ENCODE data around the gene LPP.

- TF ChIP-seq MAX (IDR thresholded peaks at IDR 0.05) (no peak), PRDM15 (CRISPR knock-in tag; IDR thresholded peaks at IDR 0.05) (no peak), CEBPZ (IDR thresholded peaks at IDR 0.05; ENCODE audit: low read length) (no peak), ZNF30 (CRISPR knock-in tag; IDR thresholded peaks at IDR 0.05) (no peak), PATZ1 (CRISPR knock-in tag; IDR thresholded peaks at IDR 0.05) (no peak), ATF1 (CRISPR knock-in tag; IDR thresholded peaks at IDR 0.05) (no peak), HDAC6 (IDR thresholded peaks at IDR 0.05; ENCODE audit: low read depth, low read length) (no peak), NFYB (CRISPR knock-in tag; IDR thresholded peaks at IDR 0.05) (no peak), MYC (CRISPR knock-in tag; IDR thresholded peaks at IDR 0.05; ENCODE audit: borderline replicate concordance) (no peak), WIZ (CRISPR knock-in tag; IDR thresholded peaks at IDR 0.05) (no peak), SMC3 (IDR thresholded peaks at IDR 0.05; ENCODE audit: low read length) (no peak), ONECUT2 (CRISPR knock-in tag; IDR thresholded peaks at IDR 0.05) (no peak)
Measured at GRCh38 chr3:188776447-188776846, 622.5 kb downstream of the LPP start.
